GM12864 (cell line): Measurements from ENCODE around the gene DAB1.

Source experiments
- DNase-seq: peaks from one replicate; pipeline ENCODE4 v3.0.0-alpha.2; 2011; ENCODE audit warnings: low read depth
- H3K4me3 ChIP-seq: 2 replicates; pipeline ENCODE4 v1.5.1; 2011; ENCODE audit warnings: mild to moderate bottlenecking, low read depth, low read length, control low read depth
- TF ChIP-seq, protein P1 (sequence below): IDR thresholded peaks from 2 replicates; pipeline ENCODE4 v1.5.1; 2011; ENCODE audit warnings: low read depth, mild to moderate bottlenecking, moderate library complexity, low read length, control low read depth, inconsistent platforms; ENCODE audit errors: missing control alignments

Gene DAB1

GRCh38 chr1:57258557-57259325 lies 165.1 kb downstream of the DAB1 start:
- H3K4me3 ChIP-seq = no peak overlapping the region
- TF ChIP-seq, protein P1, sequence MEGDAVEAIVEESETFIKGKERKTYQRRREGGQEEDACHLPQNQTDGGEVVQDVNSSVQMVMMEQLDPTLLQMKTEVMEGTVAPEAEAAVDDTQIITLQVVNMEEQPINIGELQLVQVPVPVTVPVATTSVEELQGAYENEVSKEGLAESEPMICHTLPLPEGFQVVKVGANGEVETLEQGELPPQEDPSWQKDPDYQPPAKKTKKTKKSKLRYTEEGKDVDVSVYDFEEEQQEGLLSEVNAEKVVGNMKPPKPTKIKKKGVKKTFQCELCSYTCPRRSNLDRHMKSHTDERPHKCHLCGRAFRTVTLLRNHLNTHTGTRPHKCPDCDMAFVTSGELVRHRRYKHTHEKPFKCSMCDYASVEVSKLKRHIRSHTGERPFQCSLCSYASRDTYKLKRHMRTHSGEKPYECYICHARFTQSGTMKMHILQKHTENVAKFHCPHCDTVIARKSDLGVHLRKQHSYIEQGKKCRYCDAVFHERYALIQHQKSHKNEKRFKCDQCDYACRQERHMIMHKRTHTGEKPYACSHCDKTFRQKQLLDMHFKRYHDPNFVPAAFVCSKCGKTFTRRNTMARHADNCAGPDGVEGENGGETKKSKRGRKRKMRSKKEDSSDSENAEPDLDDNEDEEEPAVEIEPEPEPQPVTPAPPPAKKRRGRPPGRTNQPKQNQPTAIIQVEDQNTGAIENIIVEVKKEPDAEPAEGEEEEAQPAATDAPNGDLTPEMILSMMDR = no peak
- no peak for DNase-seq

DNA sequence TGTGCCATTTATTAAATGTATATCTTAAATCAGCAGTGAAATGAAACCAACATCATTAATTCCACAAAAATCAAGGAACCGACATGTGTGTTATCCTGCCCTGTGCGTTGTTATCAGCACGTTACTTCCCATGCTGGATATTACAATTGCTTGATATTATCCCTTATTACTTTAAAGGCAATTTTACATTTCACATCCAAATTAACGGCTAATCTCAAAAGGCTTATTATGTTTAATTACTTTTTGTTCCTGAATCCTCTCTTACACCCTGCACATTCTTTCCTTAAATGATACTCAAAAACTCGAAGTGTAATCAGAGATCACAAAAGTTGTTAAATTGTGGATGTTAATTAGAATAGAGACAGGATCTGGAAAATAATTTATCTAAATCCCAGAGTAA lies 167.9 kb downstream of the DAB1 start:
- H3K4me3 ChIP-seq = no peak overlapping the region
- TF ChIP-seq, protein P1 = no peak
- no peak for DNase-seq

- no peak for DNase-seq
- no peak overlapping the region for H3K4me3 ChIP-seq
- TF ChIP-seq, protein P1 = no peak
Measured at GRCh38 chr1:57254022-57254421, 169.8 kb downstream of the DAB1 start.

GRCh38 chr1:57252597-57253294 lies 171.1 kb downstream of the DAB1 start:
- no peak overlapping the region for H3K4me3 ChIP-seq
- TF ChIP-seq, protein P1 = no peak
- no peak for DNase-seq

DNA sequence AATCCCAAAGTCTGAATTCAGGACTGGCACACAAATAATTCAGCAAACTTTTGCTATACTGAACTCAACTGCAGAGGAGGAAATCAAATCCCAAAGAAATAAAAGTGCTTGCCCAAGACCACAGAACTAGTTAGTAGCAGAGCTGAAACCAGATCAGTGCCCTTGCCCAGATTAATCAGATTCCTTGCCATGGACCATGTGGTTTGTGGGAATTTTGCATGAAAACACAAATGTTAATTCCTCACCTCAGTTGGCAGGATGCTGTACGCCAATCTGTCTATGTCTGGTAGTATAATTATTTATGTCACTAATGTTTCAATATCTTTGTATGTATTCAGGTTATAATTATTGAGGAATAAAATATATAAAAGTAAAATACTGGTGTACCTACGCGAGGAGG lies 173.8 kb downstream of the DAB1 start:
- TF ChIP-seq, protein P1 = no peak
- no peak overlapping the region for H3K4me3 ChIP-seq
- no peak for DNase-seq

DNA sequence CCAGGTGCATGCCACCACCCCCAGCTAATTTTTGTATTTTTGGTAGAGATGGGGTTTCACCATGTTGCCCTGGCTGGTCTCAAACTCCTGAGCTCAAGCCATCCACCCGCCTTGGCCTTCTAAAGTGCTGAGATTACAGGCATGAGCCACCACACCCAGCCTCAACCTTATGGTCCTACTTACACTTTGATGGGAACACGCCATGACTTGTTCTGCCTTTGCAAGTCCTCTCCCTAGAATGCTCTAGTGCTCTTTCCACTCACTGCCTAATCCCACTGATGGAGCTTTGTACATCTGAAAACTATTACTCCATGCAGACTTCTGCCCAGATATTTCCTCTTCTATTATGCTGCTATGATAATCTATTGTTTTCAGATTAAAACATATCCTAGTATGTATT lies 174.3 kb downstream of the DAB1 start:
- H3K4me3 ChIP-seq = no peak overlapping the region
- DNase-seq = no peak
- TF ChIP-seq, protein P1 = no peak
